ENCODE results near the gene STAP1.

Gene STAP1

DNA sequence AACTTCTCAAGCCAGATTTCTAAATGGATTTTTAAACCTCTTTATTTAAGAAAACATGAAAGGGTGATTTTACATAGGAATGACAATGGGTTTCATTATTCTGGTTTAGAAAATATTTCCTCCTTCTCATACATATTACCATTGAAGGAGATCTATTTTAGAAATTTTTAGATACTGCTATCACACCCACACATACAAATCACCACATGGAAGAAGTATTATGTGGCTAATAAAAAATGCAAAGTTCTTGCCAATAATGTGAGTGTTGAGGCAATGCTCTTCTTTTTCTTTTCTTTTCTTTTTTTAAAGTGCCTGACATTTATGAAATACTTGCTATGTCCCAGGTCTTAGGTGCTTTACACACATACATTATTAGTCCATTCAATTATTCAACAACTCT lies 6.8 kb downstream of the STAP1 start:
- no peak for TF ChIP-seq EGR1 (IDR thresholded peaks at IDR 0.05)
- TF ChIP-seq, protein P1, sequence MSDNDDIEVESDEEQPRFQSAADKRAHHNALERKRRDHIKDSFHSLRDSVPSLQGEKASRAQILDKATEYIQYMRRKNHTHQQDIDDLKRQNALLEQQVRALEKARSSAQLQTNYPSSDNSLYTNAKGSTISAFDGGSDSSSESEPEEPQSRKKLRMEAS (IDR thresholded peaks at IDR 0.05): no peak
- no peak for TF ChIP-seq YY1 (IDR thresholded peaks at IDR 0.05; ENCODE audit: low read depth)
- TF ChIP-seq REST (IDR thresholded peaks at IDR 0.05; ENCODE audit: low read depth): no peak
- no peak for TF ChIP-seq TCF12 (IDR thresholded peaks at IDR 0.05; ENCODE audit: low read depth)
- no peak for TF ChIP-seq EP300 (IDR thresholded peaks at IDR 0.05; ENCODE audit: borderline replicate concordance)
- TF ChIP-seq CEBPB (IDR thresholded peaks at IDR 0.05): no peak
- no peak for TF ChIP-seq TEAD4 (IDR thresholded peaks at IDR 0.05)
- TF ChIP-seq, protein P2, sequence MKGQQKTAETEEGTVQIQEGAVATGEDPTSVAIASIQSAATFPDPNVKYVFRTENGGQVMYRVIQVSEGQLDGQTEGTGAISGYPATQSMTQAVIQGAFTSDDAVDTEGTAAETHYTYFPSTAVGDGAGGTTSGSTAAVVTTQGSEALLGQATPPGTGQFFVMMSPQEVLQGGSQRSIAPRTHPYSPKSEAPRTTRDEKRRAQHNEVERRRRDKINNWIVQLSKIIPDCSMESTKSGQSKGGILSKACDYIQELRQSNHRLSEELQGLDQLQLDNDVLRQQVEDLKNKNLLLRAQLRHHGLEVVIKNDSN (IDR thresholded peaks at IDR 0.05): no peak
- TF ChIP-seq ZBTB7A (IDR thresholded peaks at IDR 0.05; ENCODE audit: low read depth): no peak
- no peak for TF ChIP-seq NFIC (IDR thresholded peaks at IDR 0.05)

DNA sequence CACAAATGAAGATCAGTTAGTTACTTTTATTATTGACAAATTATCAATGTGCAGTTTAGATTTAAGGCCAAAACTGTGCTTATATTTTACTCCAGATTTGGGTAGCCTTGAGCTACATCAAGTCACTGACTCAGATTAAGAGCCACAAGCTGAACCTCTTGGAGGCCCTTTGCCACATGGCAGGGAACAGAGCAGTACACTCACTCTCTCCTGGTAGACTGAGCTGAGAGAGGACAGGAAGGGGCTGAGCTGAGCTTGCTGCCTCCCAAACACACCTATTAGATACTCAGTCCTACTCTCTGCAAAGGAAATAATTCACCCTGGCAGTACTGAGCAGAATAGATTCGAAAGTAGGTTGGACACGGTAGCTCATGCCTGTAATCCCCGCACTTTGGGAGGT lies 7.8 kb downstream of the STAP1 start:
- no peak for TF ChIP-seq EP300 (IDR thresholded peaks at IDR 0.05; ENCODE audit: borderline replicate concordance)
- TF ChIP-seq TEAD4 (IDR thresholded peaks at IDR 0.05): no peak
- no peak for TF ChIP-seq FOXM1 (IDR thresholded peaks at IDR 0.05; ENCODE audit: borderline replicate concordance, low read depth)
- no peak for TF ChIP-seq TCF12 (IDR thresholded peaks at IDR 0.05; ENCODE audit: low read depth)
- no peak for TF ChIP-seq CREB1 (IDR thresholded peaks at IDR 0.05; ENCODE audit: low read depth)
- TF ChIP-seq EGR1 (IDR thresholded peaks at IDR 0.05): no peak
- no peak for TF ChIP-seq CEBPB (IDR thresholded peaks at IDR 0.05)
- TF ChIP-seq RAD21 (IDR thresholded peaks at IDR 0.05; ENCODE audit: low read depth): no peak
- TF ChIP-seq TAF1 (IDR thresholded peaks at IDR 0.05; ENCODE audit: low read depth): no peak
- TF ChIP-seq, protein P2 (IDR thresholded peaks at IDR 0.05): no peak
- TF ChIP-seq ZBTB7A (IDR thresholded peaks at IDR 0.05; ENCODE audit: low read depth): no peak
- TF ChIP-seq, protein P1 (IDR thresholded peaks at IDR 0.05): no peak
- TF ChIP-seq YY1 (IDR thresholded peaks at IDR 0.05; ENCODE audit: low read depth): no peak
- TF ChIP-seq NFIC (IDR thresholded peaks at IDR 0.05): no peak
- no peak for TF ChIP-seq REST (IDR thresholded peaks at IDR 0.05; ENCODE audit: low read depth)

GRCh38 chr4:67568820-67569219 lies 10.3 kb downstream of the STAP1 start:
- TF ChIP-seq CEBPB (IDR thresholded peaks at IDR 0.05): peak; percentile 29; the same call in 1 of the 2 replicates
- TF ChIP-seq ZBTB7A (IDR thresholded peaks at IDR 0.05; ENCODE audit: low read depth): no peak

DNA sequence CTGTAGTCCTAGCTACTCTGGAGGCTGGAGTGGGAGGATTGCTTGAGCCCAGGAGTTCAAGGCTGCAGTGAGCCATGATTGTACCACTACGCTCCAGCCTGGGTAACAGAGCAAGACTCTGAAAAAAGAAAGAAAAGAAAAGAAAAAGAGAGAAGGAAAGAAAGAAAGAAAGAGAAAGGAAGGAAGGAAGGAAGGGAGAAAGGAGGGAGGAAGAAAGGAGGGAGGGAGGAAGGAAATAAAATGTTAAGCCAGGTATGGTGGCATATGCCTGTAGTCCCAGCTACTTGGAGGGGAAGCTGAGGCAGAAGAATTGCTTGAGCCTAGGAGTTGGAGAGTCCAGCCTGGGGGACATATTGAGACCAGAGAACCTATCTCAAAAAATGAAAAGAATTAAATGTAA lies 12.0 kb downstream of the STAP1 start:
- TF ChIP-seq, protein P1 (IDR thresholded peaks at IDR 0.05): no peak
- no peak for TF ChIP-seq FOXM1 (IDR thresholded peaks at IDR 0.05; ENCODE audit: borderline replicate concordance, low read depth)
- TF ChIP-seq RAD21 (IDR thresholded peaks at IDR 0.05; ENCODE audit: low read depth): no peak
- no peak for TF ChIP-seq CEBPB (IDR thresholded peaks at IDR 0.05)
- TF ChIP-seq NFIC (IDR thresholded peaks at IDR 0.05): no peak
- TF ChIP-seq CREB1 (IDR thresholded peaks at IDR 0.05; ENCODE audit: low read depth): no peak
- TF ChIP-seq REST (IDR thresholded peaks at IDR 0.05; ENCODE audit: low read depth): no peak
- no peak for TF ChIP-seq YY1 (IDR thresholded peaks at IDR 0.05; ENCODE audit: low read depth)
- no peak for TF ChIP-seq TCF12 (IDR thresholded peaks at IDR 0.05; ENCODE audit: low read depth)
- TF ChIP-seq, protein P2 (IDR thresholded peaks at IDR 0.05): no peak
- no peak for TF ChIP-seq EP300 (IDR thresholded peaks at IDR 0.05; ENCODE audit: borderline replicate concordance)
- no peak for TF ChIP-seq ZBTB7A (IDR thresholded peaks at IDR 0.05; ENCODE audit: low read depth)
- TF ChIP-seq TEAD4 (IDR thresholded peaks at IDR 0.05): no peak
- TF ChIP-seq EGR1 (IDR thresholded peaks at IDR 0.05): no peak
- no peak for TF ChIP-seq TAF1 (IDR thresholded peaks at IDR 0.05; ENCODE audit: low read depth)

Measured in Ishikawa (cell line).